ENCODE results near the gene CD22.
"Not testable (repeated sequence)": the region's sequence is repeated elsewhere in the genome, so short reads cannot be mapped to it uniquely, and the experiment has no call there.

DNA sequence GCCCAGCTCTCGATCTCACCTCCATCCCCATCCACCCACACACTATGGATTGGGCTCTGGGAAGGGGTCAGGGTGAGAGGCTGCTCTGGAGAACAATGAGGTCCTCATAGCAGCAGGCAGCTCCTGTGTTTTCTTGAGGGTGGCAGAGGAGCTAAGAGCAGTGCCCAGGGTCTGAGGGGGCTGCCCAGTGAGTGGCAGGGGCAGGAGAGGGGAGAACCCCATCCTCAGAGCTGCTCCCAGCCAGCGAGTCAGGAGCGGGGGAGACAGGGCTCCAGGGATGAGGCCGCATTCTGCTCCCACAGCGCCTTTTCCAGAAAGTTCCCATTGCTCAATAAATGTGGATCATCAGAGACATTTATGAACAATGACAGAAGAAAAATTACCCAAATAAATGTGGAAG is 31.1 kb downstream of the CD22 start:
- TF ChIP-seq, protein P1, sequence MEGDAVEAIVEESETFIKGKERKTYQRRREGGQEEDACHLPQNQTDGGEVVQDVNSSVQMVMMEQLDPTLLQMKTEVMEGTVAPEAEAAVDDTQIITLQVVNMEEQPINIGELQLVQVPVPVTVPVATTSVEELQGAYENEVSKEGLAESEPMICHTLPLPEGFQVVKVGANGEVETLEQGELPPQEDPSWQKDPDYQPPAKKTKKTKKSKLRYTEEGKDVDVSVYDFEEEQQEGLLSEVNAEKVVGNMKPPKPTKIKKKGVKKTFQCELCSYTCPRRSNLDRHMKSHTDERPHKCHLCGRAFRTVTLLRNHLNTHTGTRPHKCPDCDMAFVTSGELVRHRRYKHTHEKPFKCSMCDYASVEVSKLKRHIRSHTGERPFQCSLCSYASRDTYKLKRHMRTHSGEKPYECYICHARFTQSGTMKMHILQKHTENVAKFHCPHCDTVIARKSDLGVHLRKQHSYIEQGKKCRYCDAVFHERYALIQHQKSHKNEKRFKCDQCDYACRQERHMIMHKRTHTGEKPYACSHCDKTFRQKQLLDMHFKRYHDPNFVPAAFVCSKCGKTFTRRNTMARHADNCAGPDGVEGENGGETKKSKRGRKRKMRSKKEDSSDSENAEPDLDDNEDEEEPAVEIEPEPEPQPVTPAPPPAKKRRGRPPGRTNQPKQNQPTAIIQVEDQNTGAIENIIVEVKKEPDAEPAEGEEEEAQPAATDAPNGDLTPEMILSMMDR (IDR thresholded peaks at IDR 0.05) = not testable (repeated sequence)
- TF ChIP-seq POLR2A (IDR thresholded peaks at IDR 0.05) = not testable (repeated sequence)
